T-helper 1 cell treated with Interleukin-12 subunit alpha and Interleukin-12 subunit beta and Interleukin-4 antibody, amounts not matched to agents 30 ng/mL and 1 ng/mL, for 36 hours (primary cell): ENCODE data around the gene TPM2. TPM values are rescaled to one million over a fixed set of nuclear protein-coding genes. Genes with fewer than 3 reads are reported as not detected.

ENCODE experiments used
- intact Hi-C: fragments of 100-400 bp; cut with micrococcal nuclease; formaldehyde crosslinking; loops from one replicate; pipeline ENCODE4 v1.15.1; 2024
- total RNA-seq: library from RNA; stranded (reverse); gene quantifications from 2 replicates; pipeline ENCODE4 v1.2.3, GENCODE V29; 2022

Gene TPM2
- total RNA-seq, 1 donor from 2014 or later = 4.6 TPM

GRCh38 chr9:35679766-35680330 lies 9.9 kb downstream of the TPM2 start:
- intact Hi-C loops = no loop called here

GRCh38 chr9:35679091-35679490 lies 10.6 kb downstream of the TPM2 start:
- intact Hi-C loops = no loop called here

GRCh38 chr9:35675732-35676392 lies 13.9 kb downstream of the TPM2 start:
- intact Hi-C loops = no loop called here

GRCh38 chr9:35675204-35675603 lies 14.5 kb downstream of the TPM2 start:
- intact Hi-C loops = no loop called here

- intact Hi-C loops = no loop called here
Observed at GRCh38 chr9:35674025-35674361, 15.7 kb downstream of the TPM2 start.

- intact Hi-C loops = no loop called here
Observed at GRCh38 chr9:35673132-35674024, 16.3 kb downstream of the TPM2 start, which contains the start of gene CA9. Gene CA9 (plus strand): TSS chr9:35673928. CDS start chr9:35673960, 32 bp downstream.

- intact Hi-C loops = no loop called here
Observed at GRCh38 chr9:35669331-35670145, 20.2 kb downstream of the TPM2 start.

- intact Hi-C loops = no loop called here
Observed at GRCh38 chr9:35667939-35668338, 21.8 kb downstream of the TPM2 start.

GRCh38 chr9:35666549-35666948 lies 23.2 kb downstream of the TPM2 start:
- intact Hi-C loops = no loop called here

GRCh38 chr9:35666045-35666444 lies 23.7 kb downstream of the TPM2 start:
- intact Hi-C loops = no loop called here

- intact Hi-C loops = loop anchor here (1.0 to 2.0 kb wide), 3 partner anchors 8 to 61 kb away; no protein-coding TSS in a partner anchor
Observed at GRCh38 chr9:35665471-35665818, 24.3 kb downstream of the TPM2 start.

- intact Hi-C loops = loop anchor here (1.0 to 2.0 kb wide), 3 partner anchors 8 to 60 kb away; no protein-coding TSS in a partner anchor
Observed at GRCh38 chr9:35664531-35665470, 24.9 kb downstream of the TPM2 start, which contains the start of gene ARHGEF39. Gene ARHGEF39 (minus strand): TSS chr9:35665195. CDS start chr9:35665169, 26 bp downstream.

- intact Hi-C loops = no loop called here
Observed at GRCh38 chr9:35662437-35662836, 27.3 kb downstream of the TPM2 start.

- intact Hi-C loops = no loop called here
Observed at GRCh38 chr9:35661756-35662350, 27.9 kb downstream of the TPM2 start.

GRCh38 chr9:35660966-35661415 lies 28.7 kb downstream of the TPM2 start:
- intact Hi-C loops = no loop called here

GRCh38 chr9:35659340-35659739 lies 30.4 kb downstream of the TPM2 start:
- intact Hi-C loops = loop anchor here (2.0 to 10.0 kb wide), 8 partner anchors 167 to 1035 kb away; partner anchors contain the start of genes ARID3C, DCTN3, DNAJB5 and FAM221B

- intact Hi-C loops = loop anchor here (1.0 to 10.0 kb wide), 12 partner anchors 29 to 1034 kb away; partner anchors contain the start of genes ARID3C, DCTN3, DNAJB5 and FAM221B
Observed at GRCh38 chr9:35658968-35659220, 30.8 kb downstream of the TPM2 start.

- intact Hi-C loops = loop anchor here (1.0 to 10.0 kb wide), 12 partner anchors 30 to 1034 kb away; partner anchors contain the start of genes ARID3C, DCTN3, DNAJB5 and FAM221B
Observed at GRCh38 chr9:35658137-35658967, 31.4 kb downstream of the TPM2 start, which contains the start of gene CCDC107. Gene CCDC107 (plus strand): TSS chr9:35658292. CDS start chr9:35658380, 88 bp downstream.
